HEK293 (cell line): ENCODE data around the gene VCAM1.

Experiments used
- CTCF ChIA-PET: fragments of 350-600 bp; formaldehyde crosslinking; extraction: SDS; loops from one replicate; lab custom pipeline; 2021; ENCODE audit warnings: antibody characterized with exemption; lab: Yijun Ruan, JAX
- POLR2A ChIA-PET: fragments of 300-600 bp; formaldehyde crosslinking; extraction: SDS; loops from one replicate; lab custom pipeline; 2020; ENCODE audit warnings: antibody characterized with exemption, inconsistent platforms; lab: Yijun Ruan, JAX
- H3K27ac ChIP-seq: fragments of 200-500 bp; sonication (Bioruptor generic); 2 replicates; pipeline ENCODE4 v1.5.1; 2014; ENCODE audit warnings: low read depth, low read length, control low read depth, inconsistent platforms; ENCODE audit errors: extremely low read depth
- H3K36me3 ChIP-seq, 2 experiments: fragments of 200-500 bp in 1 of 2; sonication (Bioruptor generic) in 1 of 2; 1 replicate in 1 of 2; 2 replicates in 1 of 2; pipeline ENCODE4 v1.5.1; 2014 to 2017; ENCODE audit warnings: inconsistent platforms in 2 of 2, low read length in 2 of 2; ENCODE audit not compliant: control insufficient read depth in 2 of 2, insufficient read depth in 1 of 2
- H3K4me1 ChIP-seq: fragments of 200-500 bp; sonication (Bioruptor generic); 2 replicates; pipeline ENCODE4 v1.5.1; 2014; ENCODE audit warnings: mild to moderate bottlenecking, low read length, inconsistent platforms; ENCODE audit not compliant: control insufficient read depth, insufficient read depth
- H3K4me3 ChIP-seq: 2 replicates; pipeline ENCODE4 v1.5.1; 2011; ENCODE audit warnings: low read depth, mild to moderate bottlenecking, control low read depth, low read length, moderate library complexity
- H3K9me3 ChIP-seq: fragments of 200-500 bp; sonication (Bioruptor generic); 2 replicates; pipeline ENCODE4 v1.5.1; 2014; ENCODE audit warnings: low read depth, low read length, inconsistent platforms; ENCODE audit not compliant: control insufficient read depth, insufficient read depth
- AEBP2 ChIP-seq: fragments of 450-650 bp; formaldehyde crosslinking; IDR thresholded peaks from 2 replicates; pipeline ENCODE4 v1.5.1; 2016; ENCODE audit warnings: missing biosample characterization, missing genetic modification characterization, borderline replicate concordance
- MEIS1 ChIP-seq: sonication (generic); formaldehyde crosslinking; IDR thresholded peaks from 2 replicates; pipeline ENCODE4 v1.8.1; 2022; ENCODE audit warnings: missing genetic modification reagents, mild to moderate bottlenecking, borderline replicate concordance
- MZF1 ChIP-seq: fragments of 450-650 bp; formaldehyde crosslinking; IDR thresholded peaks from 2 replicates; pipeline ENCODE4 v1.5.1; 2017; ENCODE audit warnings: missing biosample characterization, missing genetic modification characterization, borderline replicate concordance
- REPIN1 ChIP-seq: fragments of 450-650 bp; formaldehyde crosslinking; IDR thresholded peaks from 2 replicates; pipeline ENCODE4 v1.5.1; 2017; ENCODE audit warnings: missing biosample characterization, missing genetic modification characterization, low read depth
- TCF7L2 ChIP-seq: IDR thresholded peaks from 2 replicates; pipeline ENCODE4 v1.6.1; 2011; ENCODE audit warnings: low read depth, mild to moderate bottlenecking, inconsistent platforms, low read length, moderate library complexity, borderline replicate concordance
- ZNF184 ChIP-seq: fragments of 450-650 bp; IDR thresholded peaks from 2 replicates; pipeline ENCODE4 v1.5.1; 2018; ENCODE audit warnings: missing biosample characterization, mild to moderate bottlenecking, missing genetic modification characterization
- ZNF311 ChIP-seq: fragments of 450-650 bp; formaldehyde crosslinking; IDR thresholded peaks from 2 replicates; pipeline ENCODE4 v1.5.1; 2017; ENCODE audit warnings: missing biosample characterization, missing genetic modification characterization, borderline replicate concordance
- ZNF335 ChIP-seq: fragments of 450-650 bp; formaldehyde crosslinking; conservative IDR thresholded peaks from 2 replicates; pipeline ENCODE4 v1.5.1; 2016; ENCODE audit warnings: missing biosample characterization, missing genetic modification characterization
- ZNF404 ChIP-seq: fragments of 450-650 bp; formaldehyde crosslinking; IDR thresholded peaks from 2 replicates; pipeline ENCODE4 v1.5.1; 2017; ENCODE audit warnings: missing biosample characterization, missing genetic modification characterization
- ZNF521 ChIP-seq: fragments of 450-650 bp; formaldehyde crosslinking; IDR thresholded peaks from 2 replicates; pipeline ENCODE4 v1.5.1; 2017; ENCODE audit warnings: missing biosample characterization, mild to moderate bottlenecking, missing genetic modification characterization
- ZNF549 ChIP-seq: fragments of 450-650 bp; IDR thresholded peaks from 2 replicates; pipeline ENCODE4 v1.5.1; 2018; ENCODE audit warnings: missing biosample characterization, missing genetic modification characterization, mild to moderate bottlenecking, inconsistent platforms, moderate library complexity
- ZNF558 ChIP-seq: fragments of 450-650 bp; formaldehyde crosslinking; IDR thresholded peaks from 2 replicates; pipeline ENCODE4 v1.5.1; 2016; ENCODE audit warnings: missing biosample characterization, missing genetic modification characterization
- ZNF610 ChIP-seq: fragments of 450-650 bp; formaldehyde crosslinking; IDR thresholded peaks from 2 replicates; pipeline ENCODE4 v1.5.1; 2016; ENCODE audit warnings: missing biosample characterization, missing genetic modification characterization, borderline replicate concordance
- ZNF621 ChIP-seq: fragments of 450-650 bp; formaldehyde crosslinking; IDR thresholded peaks from 2 replicates; pipeline ENCODE4 v1.5.1; 2017; ENCODE audit warnings: missing biosample characterization, missing genetic modification characterization
- ZNF626 ChIP-seq: fragments of 450-650 bp; sonication (Bioruptor Pico); formaldehyde crosslinking; IDR thresholded peaks from 2 replicates; pipeline ENCODE4 v1.5.1; 2018; ENCODE audit warnings: missing biosample characterization, missing genetic modification characterization, inconsistent platforms
- ZNF658 ChIP-seq: fragments of 450-650 bp; formaldehyde crosslinking; IDR thresholded peaks from 2 replicates; pipeline ENCODE4; 2016; ENCODE audit warnings: missing biosample characterization, missing genetic modification characterization
- ZNF660 ChIP-seq: fragments of 450-650 bp; IDR thresholded peaks from 2 replicates; pipeline ENCODE4 v1.5.1; 2018; ENCODE audit warnings: missing biosample characterization, mild to moderate bottlenecking, missing genetic modification characterization
- ZNF664 ChIP-seq: fragments of 450-650 bp; formaldehyde crosslinking; IDR thresholded peaks from 2 replicates; pipeline ENCODE4 v1.5.1; 2016; ENCODE audit warnings: missing biosample characterization, missing genetic modification characterization
- ZNF677 ChIP-seq: fragments of 450-650 bp; IDR thresholded peaks from 2 replicates; pipeline ENCODE4 v1.5.0; 2018; ENCODE audit warnings: missing biosample characterization, mild to moderate bottlenecking, missing genetic modification characterization, moderate library complexity
- ZNF692 ChIP-seq: fragments of 450-650 bp; formaldehyde crosslinking; IDR thresholded peaks from 2 replicates; pipeline ENCODE4 v1.5.1; 2016; ENCODE audit warnings: missing biosample characterization, missing genetic modification characterization
- ZNF747 ChIP-seq: fragments of 450-650 bp; formaldehyde crosslinking; IDR thresholded peaks from 2 replicates; pipeline ENCODE4 v1.5.1; 2016; ENCODE audit warnings: missing biosample characterization, missing genetic modification characterization
- ZNF76 ChIP-seq: fragments of 450-650 bp; formaldehyde crosslinking; IDR thresholded peaks from 2 replicates; pipeline ENCODE4; 2016; ENCODE audit warnings: low read depth, missing biosample characterization, missing genetic modification characterization, borderline replicate concordance
- ZNF785 ChIP-seq: fragments of 450-650 bp; formaldehyde crosslinking; IDR thresholded peaks from 2 replicates; pipeline ENCODE4 v1.5.1; 2016; ENCODE audit warnings: missing biosample characterization, missing genetic modification characterization
- TF ChIP-seq, protein P1 (sequence below): IDR thresholded peaks from 2 replicates; pipeline ENCODE4 v1.6.1; 2011; ENCODE audit warnings: mild to moderate bottlenecking, low read depth, low read length, borderline replicate concordance

VCAM1 gene

DNA sequence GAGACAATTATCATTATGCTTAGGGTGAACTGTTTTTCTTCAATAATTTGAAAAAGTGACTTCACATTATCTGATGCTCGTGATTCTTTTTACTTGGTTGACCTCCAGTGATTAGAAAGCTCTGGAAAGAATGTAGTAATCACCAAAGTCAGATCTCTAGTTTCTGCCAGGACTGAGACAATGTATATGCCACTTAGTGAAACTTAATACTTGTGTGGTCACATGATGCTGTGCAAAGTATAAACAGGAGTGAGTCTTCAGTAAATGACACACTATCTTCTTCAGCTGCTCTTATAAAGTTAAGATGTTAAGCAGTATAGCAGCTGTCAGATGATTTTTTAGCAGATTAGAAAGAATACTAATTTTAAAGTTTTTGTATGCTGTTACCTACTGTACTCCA is 17.2 kb downstream of the VCAM1 start:
- CTCF ChIA-PET: interaction anchor here (0.7 kb wide), 1 partner anchor 127 kb away, joined by 5 read pairs; no protein-coding TSS in a partner anchor
- POLR2A ChIA-PET: no interaction called here
- Histone ChIP-seq H3K36me3 (no peaks in the 10 kb centered on the region), H3K4me3 (no peak overlapping the region), H3K27ac (no peak overlapping the region), H3K9me3 (no peaks in the 10 kb centered on the region), H3K4me1 (no peaks in the 10 kb centered on the region)
- TF ChIP-seq ZNF549 (tag by site-specific recombination) (no peak), REPIN1 (no peak), ZNF747 (tag by site-specific recombination) (no peak), ZNF521 (tag by site-specific recombination) (no peak), AEBP2 (tag by site-specific recombination) (no peak), ZNF76 (tag by site-specific recombination) (no peak), ZNF311 (tag by site-specific recombination) (no peak), ZNF404 (tag by site-specific recombination) (no peak), ZNF658 (tag by site-specific recombination) (no peak), ZNF785 (no peak), ZNF626 (tag by site-specific recombination) (no peak)

- CTCF ChIA-PET: no interaction called here
- TF ChIP-seq, protein P1, sequence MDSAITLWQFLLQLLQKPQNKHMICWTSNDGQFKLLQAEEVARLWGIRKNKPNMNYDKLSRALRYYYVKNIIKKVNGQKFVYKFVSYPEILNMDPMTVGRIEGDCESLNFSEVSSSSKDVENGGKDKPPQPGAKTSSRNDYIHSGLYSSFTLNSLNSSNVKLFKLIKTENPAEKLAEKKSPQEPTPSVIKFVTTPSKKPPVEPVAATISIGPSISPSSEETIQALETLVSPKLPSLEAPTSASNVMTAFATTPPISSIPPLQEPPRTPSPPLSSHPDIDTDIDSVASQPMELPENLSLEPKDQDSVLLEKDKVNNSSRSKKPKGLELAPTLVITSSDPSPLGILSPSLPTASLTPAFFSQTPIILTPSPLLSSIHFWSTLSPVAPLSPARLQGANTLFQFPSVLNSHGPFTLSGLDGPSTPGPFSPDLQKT: no peak
- no peak for TF ChIP-seq ZNF521 (tag by site-specific recombination)
- no peak for TF ChIP-seq TCF7L2
- TF ChIP-seq ZNF677 (tag by site-specific recombination): no peak
- no peak for TF ChIP-seq ZNF621
- TF ChIP-seq ZNF664: no peak
- no peak for TF ChIP-seq ZNF184
- TF ChIP-seq MEIS1 (CRISPR knock-in tag): no peak
- TF ChIP-seq ZNF558 (tag by site-specific recombination): no peak
- no peak for TF ChIP-seq ZNF692 (tag by site-specific recombination)
- TF ChIP-seq MZF1: no peak
- no peak for TF ChIP-seq ZNF610 (tag by site-specific recombination)
- no peak for TF ChIP-seq ZNF660 (tag by site-specific recombination)
- TF ChIP-seq ZNF335 (tag by site-specific recombination): no peak
- H3K4me1 ChIP-seq: no peaks in the 10 kb centered on the region
- POLR2A ChIA-PET: no interaction called here
- no peaks in the 10 kb centered on the region for H3K9me3 ChIP-seq
- H3K27ac ChIP-seq: no peak overlapping the region
- H3K4me3 ChIP-seq: no peak overlapping the region
- H3K36me3 ChIP-seq: no peaks in the 10 kb centered on the region
Observed at GRCh38 chr1:100746542-100746932, 27.0 kb downstream of the VCAM1 start.
